OCI-LY3 (cell line): ENCODE measurements around the gene DDI1.

Source experiments
- H2AFZ ChIP-seq: fragments of 200-600, 300-600 bp; shearing (Covaris generic); 2 replicates; pipeline ENCODE4 v1.6.0; 2014; ENCODE audit warnings: antibody characterized with exemption, low read depth, low read length
- H3K27ac ChIP-seq: fragments of 200-600, 300-600 bp; sonication (generic); 2 replicates; pipeline ENCODE4 v1.5.1; 2014; ENCODE audit warnings: mild to moderate bottlenecking, low read length, moderate library complexity, mixed read lengths
- H3K27me3 ChIP-seq: fragments of 200-600, 300-600 bp; sonication (generic); 2 replicates; pipeline ENCODE4 v1.6.1; 2014; ENCODE audit warnings: low read depth, low read length, mixed read lengths
- H3K36me3 ChIP-seq: fragments of 200-600, 300-600 bp; sonication (generic); replicated peaks from 2 replicates; pipeline ENCODE3; 2014; ENCODE audit warnings: low read depth, low read length, mixed read lengths
- H3K4me1 ChIP-seq: fragments of 300-600, 200-600 bp; sonication (generic); 2 replicates; pipeline ENCODE4 v1.6.1; 2014; ENCODE audit warnings: low read length, mixed read lengths
- H3K4me2 ChIP-seq: fragments of 200-600, 300-600 bp; sonication (generic); 2 replicates; pipeline ENCODE4 v1.6.1; 2014; ENCODE audit warnings: low read length, mixed read lengths
- H3K4me3 ChIP-seq: fragments of 300-600, 200-600 bp; sonication (generic); 2 replicates; pipeline ENCODE4 v1.5.1; 2014; ENCODE audit warnings: antibody characterized with exemption, mild to moderate bottlenecking, low read length, moderate library complexity
- H3K79me2 ChIP-seq: fragments of 300-600, 200-600 bp; shearing (Covaris generic); 2 replicates; pipeline ENCODE4 v1.6.1; 2014; ENCODE audit warnings: mild to moderate bottlenecking, low read length, mixed read lengths
- H3K9ac ChIP-seq: fragments of 300-600, 200-600 bp; shearing (Covaris generic); 2 replicates; pipeline ENCODE4 v1.6.0; 2014; ENCODE audit warnings: mild to moderate bottlenecking, low read length, moderate library complexity
- H3K9me3 ChIP-seq: fragments of 200-600, 300-600 bp; shearing (Covaris generic); 2 replicates; pipeline ENCODE4 v1.6.1; 2014; ENCODE audit warnings: low read length, mixed read lengths; ENCODE audit not compliant: insufficient read depth
- H4K20me1 ChIP-seq: fragments of 200-600, 300-600 bp; sonication (generic); 2 replicates; pipeline ENCODE4 v1.6.1; 2016; ENCODE audit warnings: low read length, mixed read lengths; ENCODE audit not compliant: insufficient read depth
- EZH2phosphoT487 ChIP-seq: fragments of 200-600 bp; shearing (Covaris generic); IDR thresholded peaks from 2 replicates; pipeline ENCODE4 v1.6.1; 2018; ENCODE audit warnings: antibody characterized with exemption, mixed run types, low read depth
- TF ChIP-seq, protein P1 (sequence below): fragments of 200-600, 300-600 bp; sonication (generic); IDR thresholded peaks from 2 replicates; pipeline ENCODE4 v1.5.1; 2014; ENCODE audit warnings: antibody characterized with exemption, low read length, low read depth

Gene DDI1

DNA sequence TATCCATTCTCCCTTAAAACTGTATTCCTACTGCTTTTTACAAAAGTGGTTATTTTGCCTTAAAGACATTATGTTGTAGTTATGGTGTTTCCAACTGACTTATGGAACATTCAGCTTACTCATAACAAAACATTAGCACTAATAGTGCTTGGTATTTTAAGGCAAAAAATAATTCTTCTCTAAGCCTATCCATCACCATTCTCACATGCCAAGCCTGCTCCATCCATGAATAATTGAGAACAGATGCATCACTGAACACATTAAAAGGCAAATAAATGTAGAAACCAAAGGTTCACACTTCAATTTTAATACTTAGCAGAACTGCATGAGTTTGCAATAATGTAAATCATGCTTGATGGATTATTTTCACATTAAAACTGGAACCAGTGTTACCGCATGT, 42.3 kb upstream of the DDI1 start:
- Histone ChIP-seq H3K36me3 (no peaks in the 10 kb centered on the region), H3K4me1 (peaks cover 23% of the 10 kb centered on the region), H2AFZ (no peak overlapping the region), H3K79me2 (no peaks in the 10 kb centered on the region), H3K9ac (no peak overlapping the region), H3K9me3 (no peaks in the 10 kb centered on the region), H4K20me1 (no peaks in the 10 kb centered on the region), H3K27me3 (peaks cover 14% of the 10 kb centered on the region), H3K4me2 (no peak overlapping the region), H3K4me3 (no peak overlapping the region), H3K27ac (no peak overlapping the region)
- no peak for TF ChIP-seq EZH2phosphoT487
- TF ChIP-seq, protein P1, sequence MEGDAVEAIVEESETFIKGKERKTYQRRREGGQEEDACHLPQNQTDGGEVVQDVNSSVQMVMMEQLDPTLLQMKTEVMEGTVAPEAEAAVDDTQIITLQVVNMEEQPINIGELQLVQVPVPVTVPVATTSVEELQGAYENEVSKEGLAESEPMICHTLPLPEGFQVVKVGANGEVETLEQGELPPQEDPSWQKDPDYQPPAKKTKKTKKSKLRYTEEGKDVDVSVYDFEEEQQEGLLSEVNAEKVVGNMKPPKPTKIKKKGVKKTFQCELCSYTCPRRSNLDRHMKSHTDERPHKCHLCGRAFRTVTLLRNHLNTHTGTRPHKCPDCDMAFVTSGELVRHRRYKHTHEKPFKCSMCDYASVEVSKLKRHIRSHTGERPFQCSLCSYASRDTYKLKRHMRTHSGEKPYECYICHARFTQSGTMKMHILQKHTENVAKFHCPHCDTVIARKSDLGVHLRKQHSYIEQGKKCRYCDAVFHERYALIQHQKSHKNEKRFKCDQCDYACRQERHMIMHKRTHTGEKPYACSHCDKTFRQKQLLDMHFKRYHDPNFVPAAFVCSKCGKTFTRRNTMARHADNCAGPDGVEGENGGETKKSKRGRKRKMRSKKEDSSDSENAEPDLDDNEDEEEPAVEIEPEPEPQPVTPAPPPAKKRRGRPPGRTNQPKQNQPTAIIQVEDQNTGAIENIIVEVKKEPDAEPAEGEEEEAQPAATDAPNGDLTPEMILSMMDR, result no peak

DNA sequence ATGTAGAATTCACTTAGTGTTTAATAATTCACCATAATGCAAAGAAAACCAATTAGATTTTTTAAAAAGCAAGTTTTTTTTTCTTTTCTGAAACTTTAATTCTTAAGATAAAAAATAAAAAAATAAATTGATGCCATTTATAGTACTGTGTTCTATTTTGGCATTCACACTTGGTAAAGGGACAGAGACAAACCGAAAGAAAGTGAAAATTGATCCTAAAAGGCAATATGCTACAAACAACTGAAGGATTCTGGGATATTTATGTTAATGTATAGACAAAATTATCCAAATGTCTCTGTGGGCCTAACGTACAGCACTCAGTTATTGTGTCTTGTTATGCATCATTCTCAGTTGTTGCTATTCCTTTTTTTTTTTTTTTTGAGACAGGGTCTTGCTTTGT, 41.9 kb upstream of the DDI1 start:
- Histone ChIP-seq H3K9ac (no peak overlapping the region), H2AFZ (no peak overlapping the region), H3K4me3 (no peak overlapping the region), H3K27ac (no peak overlapping the region), H4K20me1 (no peaks in the 10 kb centered on the region), H3K4me1 (peaks cover 23% of the 10 kb centered on the region), H3K9me3 (no peaks in the 10 kb centered on the region), H3K27me3 (peaks cover 14% of the 10 kb centered on the region), H3K4me2 (no peak overlapping the region), H3K79me2 (no peaks in the 10 kb centered on the region), H3K36me3 (no peaks in the 10 kb centered on the region)
- TF ChIP-seq, protein P1, result no peak
- no peak for TF ChIP-seq EZH2phosphoT487

DNA sequence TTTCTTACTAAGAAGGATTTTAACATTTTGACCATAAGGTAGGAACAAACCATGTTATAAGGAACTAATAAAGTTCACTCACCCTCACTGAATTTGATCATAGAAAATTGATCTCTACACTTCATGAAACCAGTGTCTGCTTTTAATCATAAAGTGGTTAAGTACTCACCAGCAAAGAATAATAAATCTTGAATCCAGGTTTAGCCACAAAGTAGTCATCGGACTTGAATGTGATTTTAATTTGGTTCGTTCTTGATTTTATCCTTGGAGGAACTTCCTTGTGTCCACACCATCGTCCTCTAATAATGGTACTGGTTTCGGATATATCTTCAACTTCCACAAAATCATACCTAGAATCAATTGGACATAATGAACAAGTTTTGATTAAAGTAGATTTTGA, 40.5 kb upstream of the DDI1 start:
- Histone ChIP-seq H2AFZ (no peak overlapping the region), H3K36me3 (no peaks in the 10 kb centered on the region)

DNA sequence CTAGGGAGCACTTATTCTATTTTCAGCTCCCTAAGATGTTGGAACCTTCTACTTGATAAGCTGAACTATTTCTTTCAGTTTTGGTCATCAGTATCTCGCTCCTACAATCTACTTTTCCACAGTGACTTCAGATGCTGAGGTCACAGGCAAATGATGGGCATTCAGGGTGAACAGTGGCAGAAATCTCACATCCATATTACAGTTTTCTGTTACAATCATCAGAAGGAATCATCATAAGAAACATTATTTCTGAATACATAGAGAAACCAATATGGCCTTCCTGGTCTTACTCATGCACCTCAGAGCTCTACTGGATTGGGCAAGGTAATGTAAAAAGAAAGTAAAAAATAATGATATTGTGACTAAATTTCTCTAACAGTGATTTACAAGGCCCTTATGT, 39.4 kb upstream of the DDI1 start:
- TF ChIP-seq, protein P1, result no peak
- 0 out of 2 replicates have a peak, but pooled peaks have one; percentile 52 for TF ChIP-seq EZH2phosphoT487
- Histone ChIP-seq H2AFZ (no peak overlapping the region), H3K4me2 (peak overlapping the region; percentile 93), H3K4me1 (peaks cover 23% of the 10 kb centered on the region), H3K79me2 (no peaks in the 10 kb centered on the region), H3K4me3 (peak overlapping the region; percentile 57), H3K9ac (no peak overlapping the region), H3K27me3 (peaks cover 14% of the 10 kb centered on the region), H4K20me1 (no peaks in the 10 kb centered on the region), H3K36me3 (peaks cover 3% of the 10 kb centered on the region), H3K27ac (peak overlapping the region; percentile 31; the same call in 1 of the 2 replicates), H3K9me3 (no peaks in the 10 kb centered on the region)

More for the DNA sequence above, 40.5 kb upstream of the DDI1 start:
- peaks cover 23% of the 10 kb centered on the region for H3K4me1 ChIP-seq
- H3K4me2 ChIP-seq, result no peak overlapping the region
- TF ChIP-seq, protein P1, result no peak
- no peak for TF ChIP-seq EZH2phosphoT487
- peaks cover 20% of the 10 kb centered on the region for H3K27me3 ChIP-seq
- no peaks in the 10 kb centered on the region for H4K20me1 ChIP-seq
- no peak overlapping the region for H3K4me3 ChIP-seq
- no peak overlapping the region for H3K9ac ChIP-seq
- H3K27ac ChIP-seq, result no peak overlapping the region
- H3K9me3 ChIP-seq, result no peaks in the 10 kb centered on the region
- H3K79me2 ChIP-seq, result no peaks in the 10 kb centered on the region
